Osteocyte (in vitro differentiated cells): ENCODE measurements around the gene ZNRF4. TPM values are rescaled to one million over a fixed set of nuclear protein-coding genes. Genes with fewer than 3 reads are reported as not detected.

Experiments used
- DNase-seq: peaks from one replicate; pipeline ENCODE4 v3.0.0; 2021; ENCODE audit warnings: mixed read lengths; ENCODE audit not compliant: unreplicated experiment; ENCODE audit errors: extremely low spot score
- H3K27ac Mint-ChIP-seq: one replicate; pipeline ENCODE4 v1.8.0; 2021; ENCODE audit warnings: mild to moderate bottlenecking, mixed read lengths; ENCODE audit not compliant: unreplicated experiment
- H3K27me3 Mint-ChIP-seq: one replicate; pipeline ENCODE4 v1.8.0; 2021; ENCODE audit warnings: mixed read lengths; ENCODE audit not compliant: unreplicated experiment
- H3K36me3 Mint-ChIP-seq: one replicate; pipeline ENCODE4 v1.8.0; 2021; ENCODE audit warnings: mixed read lengths; ENCODE audit not compliant: unreplicated experiment
- H3K4me1 Mint-ChIP-seq: one replicate; pipeline ENCODE4 v1.8.0; 2021; ENCODE audit warnings: mixed read lengths; ENCODE audit not compliant: unreplicated experiment
- H3K4me3 Mint-ChIP-seq: one replicate; pipeline ENCODE4 v1.8.0; 2021; ENCODE audit warnings: mild to moderate bottlenecking, moderate library complexity, mixed read lengths; ENCODE audit not compliant: unreplicated experiment
- H3K9me3 Mint-ChIP-seq: one replicate; pipeline ENCODE4 v1.8.0; 2021; ENCODE audit warnings: mixed read lengths; ENCODE audit not compliant: unreplicated experiment
- total RNA-seq: library from RNA; stranded (reverse); gene quantifications from 2 replicates; pipeline ENCODE4 v1.2.1, GENCODE V29; 2021
- TF ChIP-seq, protein P1 (sequence below): fragments of 200-600 bp; sonication (generic); IDR thresholded peaks from 2 replicates; pipeline ENCODE4 v1.5.0; 2021; ENCODE audit warnings: antibody characterized with exemption, mild to moderate bottlenecking, moderate library complexity

The ZNRF4 gene
- total RNA-seq, 1 donor from 2014 or later, result not detected

DNA sequence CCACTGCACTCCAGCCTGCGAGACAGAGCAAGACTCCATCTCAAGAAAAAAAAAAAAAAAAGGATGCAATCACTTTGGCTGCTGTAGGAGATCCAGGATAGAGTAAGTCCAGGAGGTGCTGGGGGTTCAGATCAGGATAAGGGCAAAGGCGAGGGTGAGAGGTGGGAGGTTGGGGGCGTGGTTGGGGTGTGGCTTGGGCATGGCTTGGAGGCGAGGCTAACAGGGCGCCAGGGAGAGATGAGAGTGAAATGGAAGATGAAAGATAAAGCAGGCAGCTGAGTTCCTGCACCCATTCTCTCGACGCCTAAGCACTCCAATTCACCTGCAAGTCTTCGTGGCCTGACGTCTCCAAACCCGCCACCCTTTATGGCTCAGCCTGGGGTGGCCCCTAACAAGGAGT lies 25.0 kb upstream of the ZNRF4 start:
- Mint-ChIP-seq H3K27me3 (peaks cover 14% of the 10 kb centered on the region), H3K9me3 (no peaks in the 10 kb centered on the region), H3K4me3 (no peak overlapping the region), H3K27ac (no peak overlapping the region), H3K36me3 (no peaks in the 10 kb centered on the region), H3K4me1 (no peaks in the 10 kb centered on the region)
- TF ChIP-seq, protein P1, sequence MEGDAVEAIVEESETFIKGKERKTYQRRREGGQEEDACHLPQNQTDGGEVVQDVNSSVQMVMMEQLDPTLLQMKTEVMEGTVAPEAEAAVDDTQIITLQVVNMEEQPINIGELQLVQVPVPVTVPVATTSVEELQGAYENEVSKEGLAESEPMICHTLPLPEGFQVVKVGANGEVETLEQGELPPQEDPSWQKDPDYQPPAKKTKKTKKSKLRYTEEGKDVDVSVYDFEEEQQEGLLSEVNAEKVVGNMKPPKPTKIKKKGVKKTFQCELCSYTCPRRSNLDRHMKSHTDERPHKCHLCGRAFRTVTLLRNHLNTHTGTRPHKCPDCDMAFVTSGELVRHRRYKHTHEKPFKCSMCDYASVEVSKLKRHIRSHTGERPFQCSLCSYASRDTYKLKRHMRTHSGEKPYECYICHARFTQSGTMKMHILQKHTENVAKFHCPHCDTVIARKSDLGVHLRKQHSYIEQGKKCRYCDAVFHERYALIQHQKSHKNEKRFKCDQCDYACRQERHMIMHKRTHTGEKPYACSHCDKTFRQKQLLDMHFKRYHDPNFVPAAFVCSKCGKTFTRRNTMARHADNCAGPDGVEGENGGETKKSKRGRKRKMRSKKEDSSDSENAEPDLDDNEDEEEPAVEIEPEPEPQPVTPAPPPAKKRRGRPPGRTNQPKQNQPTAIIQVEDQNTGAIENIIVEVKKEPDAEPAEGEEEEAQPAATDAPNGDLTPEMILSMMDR, result no peak
- DNase-seq, result no peak

DNA sequence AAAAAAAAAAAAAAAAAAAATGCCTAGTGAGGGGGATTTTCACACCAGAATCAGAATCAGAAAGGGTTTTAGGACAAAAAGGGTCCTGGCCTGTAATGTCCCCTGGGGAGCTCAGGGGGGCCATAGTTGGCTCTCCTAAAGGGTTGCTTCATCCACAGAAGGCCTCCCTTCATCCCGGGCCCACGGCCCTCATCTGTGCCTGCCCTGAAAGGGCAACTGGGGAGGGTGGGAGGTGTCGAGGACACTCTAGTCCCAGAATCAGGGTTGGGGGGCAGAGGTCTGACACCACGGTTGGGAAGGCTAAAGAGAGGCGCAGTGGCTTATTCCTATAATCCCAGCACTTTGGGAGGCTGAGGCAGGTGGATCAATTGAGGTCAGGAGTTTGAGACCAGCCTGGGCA lies 22.5 kb upstream of the ZNRF4 start:
- no peak for DNase-seq
- Mint-ChIP-seq H3K27me3 (peaks cover 5% of the 10 kb centered on the region), H3K4me1 (peaks cover 2% of the 10 kb centered on the region), H3K4me3 (no peak overlapping the region), H3K36me3 (no peaks in the 10 kb centered on the region), H3K27ac (no peak overlapping the region), H3K9me3 (no peaks in the 10 kb centered on the region)
- TF ChIP-seq, protein P1, result no peak

DNA sequence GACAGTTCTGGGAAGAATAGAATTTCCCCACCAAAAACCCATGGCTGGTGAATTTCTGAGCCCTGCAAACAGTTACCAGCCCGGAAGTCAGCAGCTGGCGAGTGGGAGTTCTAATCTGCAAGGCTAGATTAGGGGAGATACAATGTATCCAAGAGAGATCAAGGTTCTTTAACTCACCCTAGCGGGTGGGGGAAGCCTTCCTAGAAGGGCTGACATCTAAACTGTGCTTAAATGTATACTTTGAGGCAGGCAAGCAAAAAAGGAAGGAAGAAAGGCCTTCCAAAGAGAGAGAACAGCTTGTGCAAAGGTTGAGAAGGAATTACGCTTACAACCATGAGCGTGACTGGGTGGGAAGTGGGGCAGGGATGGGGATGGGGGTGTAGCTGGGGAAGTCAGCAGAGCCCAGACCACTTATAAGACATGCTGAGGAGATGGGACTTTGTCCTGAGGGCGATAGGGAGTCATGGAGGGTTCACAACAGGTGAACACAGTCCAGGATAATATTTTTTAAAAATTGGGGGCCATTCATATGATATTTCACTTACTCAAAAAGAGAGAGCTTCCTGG lies 20.8 kb upstream of the ZNRF4 start:
- H3K9me3 Mint-ChIP-seq, result no peaks in the 10 kb centered on the region
- TF ChIP-seq, protein P1, result no peak
- DNase-seq, result no peak
- peaks cover 2% of the 10 kb centered on the region for H3K4me1 Mint-ChIP-seq
- H3K27ac Mint-ChIP-seq, result no peak overlapping the region
- H3K36me3 Mint-ChIP-seq, result no peaks in the 10 kb centered on the region
- H3K4me3 Mint-ChIP-seq, result no peak overlapping the region
- H3K27me3 Mint-ChIP-seq, result peaks cover 8% of the 10 kb centered on the region

DNA sequence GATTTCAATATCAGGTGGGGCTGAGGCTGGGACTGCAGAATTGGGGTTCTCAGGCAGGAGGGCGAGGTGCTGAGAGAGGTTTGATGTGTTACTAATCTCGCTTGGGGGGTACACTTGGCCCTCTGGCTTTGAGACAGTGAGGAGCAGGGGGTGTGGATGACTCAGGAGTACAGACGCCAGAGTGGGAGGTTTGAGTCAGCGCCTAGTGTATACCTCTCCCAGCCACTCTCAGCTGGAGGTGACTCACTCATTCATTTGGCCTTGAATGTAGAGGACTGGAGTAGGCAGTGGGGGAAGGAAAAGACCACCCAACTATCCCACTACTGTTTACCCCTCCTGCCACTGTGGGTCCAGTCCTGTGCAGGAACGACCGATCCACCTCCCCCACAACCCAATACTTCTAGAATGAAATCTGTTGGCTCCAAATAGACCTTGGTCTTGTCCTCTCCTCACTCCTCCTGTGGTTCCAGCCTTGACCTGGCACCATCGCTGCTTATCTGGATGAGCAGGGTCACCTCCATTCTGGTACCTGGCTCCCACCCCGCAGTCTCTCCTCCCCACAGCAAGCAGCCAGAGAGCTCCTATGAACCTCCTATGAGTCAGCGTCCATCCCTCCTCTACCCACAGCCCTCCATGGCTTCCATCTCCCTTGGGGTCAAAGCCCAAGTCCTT lies 20.1 kb upstream of the ZNRF4 start:
- no peak overlapping the region for H3K4me3 Mint-ChIP-seq

DNA sequence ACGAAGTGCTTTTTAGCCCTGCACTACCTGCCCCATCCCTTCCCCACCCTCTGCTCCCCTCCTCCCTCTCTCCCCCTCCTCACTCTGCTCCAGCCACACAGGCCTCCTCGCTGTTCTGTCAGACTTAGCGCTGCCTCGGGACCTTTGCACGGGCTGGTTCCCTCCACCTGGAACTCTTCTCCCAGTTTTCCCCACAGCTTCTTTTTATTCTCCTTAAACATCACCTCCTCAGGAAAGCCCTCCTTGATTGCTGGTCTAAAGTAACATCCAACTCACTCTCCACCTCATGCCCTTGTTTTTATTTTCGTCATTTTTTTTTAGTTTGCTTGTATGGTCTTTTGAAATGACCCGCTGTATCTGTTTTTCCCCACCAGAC lies 19.6 kb upstream of the ZNRF4 start:
- TF ChIP-seq, protein P1, result no peak
- peaks cover 12% of the 10 kb centered on the region for H3K27me3 Mint-ChIP-seq
- no peak overlapping the region for H3K4me3 Mint-ChIP-seq
- DNase-seq, result no peak
- H3K27ac Mint-ChIP-seq, result no peak overlapping the region
- H3K9me3 Mint-ChIP-seq, result no peaks in the 10 kb centered on the region
- no peaks in the 10 kb centered on the region for H3K36me3 Mint-ChIP-seq
- H3K4me1 Mint-ChIP-seq, result peaks cover 2% of the 10 kb centered on the region

More for the DNA sequence above, 20.1 kb upstream of the ZNRF4 start:
- Mint-ChIP-seq H3K9me3 (no peaks in the 10 kb centered on the region), H3K4me1 (peaks cover 2% of the 10 kb centered on the region), H3K27ac (no peak overlapping the region), H3K27me3 (peaks cover 8% of the 10 kb centered on the region), H3K36me3 (no peaks in the 10 kb centered on the region)
- TF ChIP-seq, protein P1, result no peak
- no peak for DNase-seq
